GM21360 (cell line): ENCODE data around the gene SERPINB1.
"Not testable (repeated sequence)": the region's sequence is repeated elsewhere in the genome, so short reads cannot be mapped to it uniquely, and the experiment has no call there.

Experiments
- ATAC-seq: cut with Tn5 transposase; IDR thresholded peaks from one replicate; pipeline ENCODE4 v1.9.1; 2021; ENCODE audit warnings: mild to moderate bottlenecking, moderate library complexity; ENCODE audit not compliant: unreplicated experiment

SERPINB1 gene

GRCh38 chr6:2841264-2842138, at the start of gene SERPINB1:
SERPINB1 (minus strand) TSS chr6:2841863; CDS start chr6:2840586, 1,277 bp downstream.
- no peak for ATAC-seq

GRCh38 chr6:2890976-2891767, 49.5 kb upstream of the SERPINB1 start:
- ATAC-seq, result no peak

DNA sequence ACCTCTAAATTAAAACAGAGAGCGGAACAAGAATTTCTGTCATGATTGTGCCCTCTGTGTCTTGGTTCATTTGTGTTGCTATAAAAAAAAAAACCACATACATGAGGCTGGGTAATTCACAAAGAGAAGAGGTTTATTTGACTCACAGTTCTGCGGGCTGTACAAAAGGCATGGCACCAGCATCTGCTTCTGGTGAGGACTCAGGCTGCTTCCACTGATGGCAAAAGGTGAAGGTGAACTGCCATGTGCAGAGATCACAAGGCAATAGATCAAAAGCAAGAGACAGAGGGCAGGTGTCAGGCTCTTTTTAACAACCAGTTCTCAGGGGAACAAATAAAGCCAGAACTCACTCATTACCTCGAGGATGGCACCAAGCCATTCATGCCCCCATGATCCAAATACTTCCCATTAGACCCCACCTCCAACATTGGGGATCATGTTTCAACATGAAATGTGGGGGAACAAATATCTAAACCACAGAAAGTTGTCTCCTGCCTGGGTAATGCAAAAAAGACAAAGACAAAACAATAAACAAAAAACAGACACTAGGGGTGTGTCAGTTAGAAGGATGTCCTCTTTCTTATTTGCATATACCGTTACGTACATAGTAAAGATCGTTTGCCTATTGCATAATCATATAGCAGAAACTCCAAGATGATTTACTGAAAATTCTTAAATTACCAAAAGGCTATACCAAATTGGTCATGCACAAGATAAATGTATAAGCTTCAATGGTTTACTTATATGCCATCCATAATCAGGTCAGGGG, 44.5 kb upstream of the SERPINB1 start:
- ATAC-seq, result no peak

DNA sequence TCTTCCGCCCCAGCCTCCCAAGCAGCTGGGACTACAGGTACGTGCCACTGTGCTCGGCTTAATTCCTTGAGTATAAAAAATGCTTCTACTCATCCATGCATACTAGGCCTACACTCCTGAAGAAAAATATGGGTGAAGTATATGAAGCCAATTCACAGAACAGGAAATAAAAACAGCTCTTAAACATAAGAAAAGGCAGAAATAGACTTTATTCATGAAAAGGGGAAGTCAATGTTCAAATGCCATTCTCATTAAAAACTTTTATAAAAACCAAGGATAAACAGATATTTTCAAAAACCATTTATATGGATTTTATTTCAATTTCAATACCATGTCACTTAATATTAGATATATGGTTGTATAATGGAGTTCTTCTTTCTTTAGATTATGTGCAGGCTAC, 43.1 kb upstream of the SERPINB1 start:
- ATAC-seq, result no peak

GRCh38 chr6:2883673-2884072, 42.0 kb upstream of the SERPINB1 start:
- no peak for ATAC-seq

DNA sequence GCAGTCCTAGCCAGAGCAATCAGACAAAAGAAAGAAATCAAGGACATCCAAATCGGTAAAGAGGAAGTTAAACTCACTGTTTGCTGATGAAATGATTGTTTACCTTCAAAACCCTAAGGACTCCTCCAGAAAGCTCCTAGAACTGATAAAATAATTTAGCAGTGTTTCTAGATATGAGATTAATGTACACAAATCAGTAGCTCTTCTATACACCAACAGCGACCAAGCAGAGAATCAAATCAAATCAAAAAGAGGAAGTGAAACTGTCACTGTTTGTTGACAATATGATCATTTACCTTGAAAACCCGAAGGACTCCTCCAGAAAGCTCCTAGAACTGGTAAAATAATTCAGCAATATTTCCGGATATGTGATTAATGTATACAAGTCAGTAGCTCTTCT, 39.8 kb upstream of the SERPINB1 start:
- no peak for ATAC-seq

DNA sequence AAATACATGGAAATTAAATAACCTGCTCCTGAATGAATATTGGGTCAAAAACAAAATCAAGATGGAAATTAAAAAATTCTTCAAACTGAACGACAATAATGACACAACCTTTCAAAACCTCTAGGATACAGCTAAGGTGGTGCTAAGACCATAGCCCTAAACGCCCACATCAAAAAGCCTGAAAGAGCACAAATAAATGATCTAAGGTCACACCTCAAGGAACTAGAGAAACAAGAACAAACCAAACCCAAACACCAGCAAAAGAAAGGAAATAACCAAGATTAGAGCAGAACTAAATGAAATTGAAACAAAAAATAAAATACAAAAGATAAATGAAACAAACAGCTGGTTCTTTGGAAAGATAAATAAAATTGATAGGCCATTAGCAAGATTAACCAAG, 38.5 kb upstream of the SERPINB1 start:
- not testable (repeated sequence) for ATAC-seq

GRCh38 chr6:2877960-2878359, 36.3 kb upstream of the SERPINB1 start:
- ATAC-seq, result no peak

DNA sequence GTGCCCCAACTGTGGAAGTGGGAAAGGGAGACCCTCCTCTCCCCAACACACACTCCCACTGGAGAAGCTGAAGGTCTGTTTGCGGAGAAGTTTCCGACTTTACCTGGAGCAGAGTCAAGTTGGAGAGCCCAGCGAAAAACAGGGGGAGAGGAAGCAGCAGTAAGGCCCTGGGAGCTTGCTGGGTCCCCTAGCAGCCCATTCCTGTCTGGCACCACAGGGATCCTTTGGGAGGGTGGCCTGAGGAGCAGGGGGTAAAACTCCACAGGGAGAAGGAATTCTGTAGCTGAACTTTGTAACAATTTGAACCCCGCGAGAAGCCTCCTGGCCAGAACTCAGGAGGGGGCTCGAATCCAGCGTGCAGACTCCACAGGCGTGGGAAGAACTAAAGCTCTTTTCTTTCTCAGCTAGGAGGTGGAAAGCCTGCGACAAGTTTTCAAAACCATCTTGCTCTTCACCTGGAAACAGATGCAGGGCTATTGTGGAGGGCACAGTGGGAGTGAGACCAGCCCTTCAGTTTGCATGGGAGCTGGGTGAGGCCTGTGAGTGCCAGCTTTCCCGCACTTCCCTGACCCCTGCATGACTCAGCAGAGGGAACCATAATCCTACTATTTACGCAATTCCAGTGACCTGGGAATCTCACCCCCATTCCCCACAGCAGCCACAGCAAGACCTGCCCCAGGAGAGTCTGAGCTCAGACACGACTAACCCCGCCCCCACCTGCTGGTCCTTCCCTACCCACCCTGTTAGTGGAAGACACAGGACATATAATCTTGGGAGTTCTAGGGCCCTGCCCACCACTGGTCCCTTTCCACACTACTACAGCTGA, 35.6 kb upstream of the SERPINB1 start:
- ATAC-seq, result no peak

DNA sequence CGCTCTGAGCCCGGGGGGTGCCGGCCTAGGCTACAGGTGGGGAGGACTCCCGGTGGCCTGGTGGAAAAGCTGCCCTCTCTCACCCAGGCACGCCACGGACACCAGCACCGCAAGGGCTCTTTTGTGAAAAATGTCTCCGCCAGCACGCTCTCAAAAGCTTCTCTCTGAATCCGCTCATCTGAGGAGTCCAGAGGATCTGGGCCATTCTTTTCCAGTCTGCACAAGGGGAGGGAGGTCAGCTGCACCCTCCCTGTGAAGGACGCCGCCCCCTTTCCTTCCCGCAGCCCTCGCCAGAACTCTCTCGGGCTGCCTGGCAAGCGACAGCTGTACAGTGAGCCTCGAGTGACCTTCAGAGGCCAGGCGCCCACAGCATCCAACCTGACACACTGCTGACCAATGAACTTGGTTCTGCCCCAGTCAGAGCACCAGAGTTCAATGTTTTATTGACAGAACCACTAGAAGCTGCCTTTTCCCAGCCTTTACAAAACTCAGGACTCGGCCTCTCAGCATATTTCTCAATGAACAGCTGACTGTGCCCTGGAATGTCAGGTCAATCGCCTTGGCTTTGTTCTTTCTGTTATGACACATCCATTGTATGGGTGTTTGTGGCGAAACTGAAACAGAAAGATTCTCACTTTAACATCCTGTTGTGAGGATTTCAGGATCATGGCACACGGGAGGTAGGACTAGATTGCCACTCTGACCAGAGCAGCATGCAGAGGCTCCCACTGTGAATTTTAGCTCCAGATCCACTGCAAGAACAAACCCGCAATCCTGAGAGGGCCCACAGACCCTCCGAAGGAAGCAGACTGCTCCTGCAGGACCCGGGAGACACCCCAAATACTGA, 34.8 kb upstream of the SERPINB1 start:
- no peak for ATAC-seq

DNA sequence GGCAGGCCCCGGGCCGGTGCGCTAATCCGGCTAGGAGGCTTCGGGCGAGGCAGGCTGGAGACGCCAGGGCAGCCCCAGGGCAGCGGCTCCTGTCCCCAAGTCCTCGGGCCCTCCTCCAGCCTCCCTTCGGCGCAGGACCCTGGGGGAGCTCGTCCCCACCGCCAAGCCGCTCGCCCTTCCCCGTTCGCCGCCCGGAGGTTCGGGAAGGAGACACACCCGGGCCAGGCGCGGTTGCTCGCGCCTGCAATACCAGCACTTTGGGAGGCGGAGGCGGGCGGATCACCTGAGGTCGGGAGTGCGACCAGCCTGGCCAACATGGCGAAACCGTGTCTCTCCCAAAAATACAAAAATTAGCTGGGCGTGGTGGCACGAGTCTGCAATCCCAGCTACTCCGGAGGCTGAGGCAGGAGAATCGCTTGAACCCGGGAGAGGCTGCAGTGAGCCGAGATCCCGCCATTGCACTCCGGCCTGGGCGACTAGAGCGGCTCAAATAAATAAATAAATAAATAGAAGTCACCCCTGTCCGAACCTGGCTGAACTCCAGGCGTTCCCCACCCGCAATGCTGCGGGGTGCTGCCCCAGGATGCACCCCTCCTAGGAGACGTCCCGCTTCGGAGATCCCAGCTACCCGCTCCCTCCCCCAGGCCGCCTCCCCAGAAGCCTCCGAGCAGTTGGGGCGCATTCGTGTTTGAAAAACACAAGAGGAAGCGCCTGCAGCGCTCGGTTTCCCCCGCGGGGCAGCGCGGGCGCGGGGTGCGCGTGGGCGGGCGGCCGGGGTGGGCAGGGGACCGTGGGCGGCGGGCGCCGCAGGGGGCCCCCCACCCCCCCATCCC, 33.9 kb upstream of the SERPINB1 start:
- ATAC-seq, result no peak

DNA sequence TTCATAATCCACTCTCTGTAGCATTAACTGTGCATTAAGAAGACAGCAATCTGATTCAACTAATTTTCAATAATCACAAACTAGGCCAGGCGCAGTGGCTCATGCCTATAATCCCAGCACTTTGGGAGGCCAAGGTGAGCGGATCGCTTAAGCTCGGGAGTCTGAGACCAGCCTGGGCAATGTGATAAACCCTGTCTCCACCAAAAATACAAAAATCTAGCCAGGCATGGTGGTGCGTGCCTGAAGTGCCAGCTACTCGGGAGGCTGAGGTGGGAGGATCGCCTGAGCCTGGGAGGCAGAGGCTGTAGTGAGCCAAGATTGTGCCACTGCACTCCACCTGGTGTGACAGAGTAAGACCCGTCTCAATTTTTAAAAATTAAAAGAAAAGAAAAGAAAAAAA, 32.0 kb upstream of the SERPINB1 start:
- ATAC-seq, result no peak

DNA sequence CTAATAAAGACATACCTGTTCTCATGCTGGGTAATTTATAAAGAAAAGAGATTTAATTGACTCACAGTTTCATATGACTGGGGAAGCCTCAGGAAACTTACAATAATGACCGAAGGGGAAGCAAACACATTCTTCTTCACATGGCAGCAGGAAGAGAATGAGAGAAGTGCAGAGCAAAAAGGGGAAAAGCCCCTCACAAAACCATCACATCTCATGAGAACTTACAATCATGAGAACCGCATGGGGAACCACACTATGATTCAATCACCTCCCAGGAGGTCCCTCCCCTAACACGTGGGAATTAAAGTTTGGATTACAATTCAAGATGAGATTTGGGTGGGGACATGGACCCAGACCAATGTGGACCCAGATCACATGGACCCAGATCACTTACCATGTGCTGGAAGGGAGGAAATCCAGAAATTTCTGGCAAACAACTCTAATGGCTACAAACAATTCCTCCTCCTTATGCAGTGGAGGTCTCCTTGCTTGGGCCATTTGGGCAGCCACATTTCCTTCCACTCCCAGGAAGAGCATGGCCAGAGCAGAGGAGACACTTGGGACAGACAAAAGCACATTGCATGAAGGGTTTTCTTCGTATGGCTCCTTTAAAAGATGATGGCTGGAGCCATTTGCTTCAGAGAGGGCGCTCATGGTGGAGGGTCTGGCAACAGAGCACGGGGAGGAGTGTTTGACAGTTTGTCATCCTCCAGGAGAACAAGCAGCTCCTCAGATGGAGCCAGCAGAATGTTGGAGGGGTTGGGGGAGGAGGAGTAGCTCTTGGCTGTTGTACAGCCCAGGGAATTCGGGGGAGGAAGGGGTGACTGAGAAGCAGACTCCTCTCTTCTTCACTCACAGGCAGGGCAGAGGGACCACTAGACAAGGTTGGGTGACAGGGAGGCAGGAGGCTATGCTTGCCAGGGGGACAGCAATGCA, 31.0 kb upstream of the SERPINB1 start:
- ATAC-seq, result no peak

DNA sequence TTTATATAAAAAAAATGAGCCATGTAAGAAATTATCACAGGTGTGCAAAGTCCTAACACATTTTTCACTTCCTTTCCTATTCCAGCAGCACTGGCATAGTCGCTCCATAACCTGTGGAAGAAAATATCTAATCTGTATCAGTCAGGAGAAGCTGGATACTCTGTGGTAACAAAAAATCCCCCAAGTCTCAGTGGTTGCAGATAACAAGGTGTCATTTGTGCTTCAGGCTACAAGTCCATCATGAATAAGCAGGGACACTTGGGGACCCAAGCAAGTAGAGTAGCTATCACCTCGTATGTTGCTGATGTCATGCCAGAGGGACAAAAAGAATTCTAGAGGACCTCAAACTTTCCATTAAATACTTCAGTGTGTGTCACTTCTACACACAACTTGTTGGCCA, 30.3 kb upstream of the SERPINB1 start:
- ATAC-seq, result no peak

GRCh38 chr6:2871102-2871501, 29.4 kb upstream of the SERPINB1 start:
- ATAC-seq, result no peak

GRCh38 chr6:2870046-2870636, 28.5 kb upstream of the SERPINB1 start:
- ATAC-seq, result no peak

DNA sequence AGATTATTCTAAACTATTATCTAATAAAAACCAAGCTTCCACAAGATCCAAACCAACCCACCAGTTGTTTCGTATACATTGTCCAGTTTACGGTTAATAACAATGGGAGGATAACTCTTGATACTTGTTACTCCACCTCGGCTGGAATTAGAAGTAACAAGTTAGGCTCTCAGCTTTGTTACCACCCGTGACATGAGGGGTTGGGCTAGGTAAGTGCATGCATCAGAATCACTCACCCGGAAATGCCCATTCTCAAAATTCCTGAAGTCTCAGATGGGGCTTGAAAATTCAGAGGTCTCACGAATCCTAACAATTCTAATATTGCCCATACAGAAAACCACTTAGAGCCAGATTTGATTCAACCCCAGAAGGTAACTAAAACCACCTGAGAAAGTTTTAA, 27.0 kb upstream of the SERPINB1 start:
- ATAC-seq, result no peak
